Fibroblast of the aortic adventitia (primary cell): Measurements from ENCODE around the gene DLAT. TPM values are rescaled to one million over a fixed set of nuclear protein-coding genes. Genes with fewer than 3 reads are reported as not detected.

ENCODE experiments used
- DNase-seq: peaks from one replicate; pipeline ENCODE4 v3.0.0-alpha.2; 2010; ENCODE audit warnings: low read depth
- H3K4me3 ChIP-seq: 2 replicates; pipeline ENCODE4 v1.5.1; 2011; ENCODE audit warnings: low read depth, mild to moderate bottlenecking, control low read depth, low read length, moderate library complexity
- CTCF ChIP-seq: IDR thresholded peaks from 2 replicates; pipeline ENCODE4 v1.5.1; 2011; ENCODE audit warnings: mild to moderate bottlenecking, low read length, control low read depth, inconsistent platforms; ENCODE audit not compliant: insufficient read depth
- small RNA-seq: library from RNA; depleted of rRNA; stranded (forward); fragments of <200 nt; gene quantifications from one replicate; pipeline ENCODE3, GENCODE V24; 2012
- total RNA-seq: library from RNA; depleted of rRNA; stranded (reverse); fragments of >200 nt; gene quantifications from 2 replicates; pipeline ENCODE4 v1.2.3, GENCODE V29; 2012; ENCODE audit warnings: low replicate concordance

Gene DLAT
- total RNA-seq, 1 donor: 35.0 TPM

DNA sequence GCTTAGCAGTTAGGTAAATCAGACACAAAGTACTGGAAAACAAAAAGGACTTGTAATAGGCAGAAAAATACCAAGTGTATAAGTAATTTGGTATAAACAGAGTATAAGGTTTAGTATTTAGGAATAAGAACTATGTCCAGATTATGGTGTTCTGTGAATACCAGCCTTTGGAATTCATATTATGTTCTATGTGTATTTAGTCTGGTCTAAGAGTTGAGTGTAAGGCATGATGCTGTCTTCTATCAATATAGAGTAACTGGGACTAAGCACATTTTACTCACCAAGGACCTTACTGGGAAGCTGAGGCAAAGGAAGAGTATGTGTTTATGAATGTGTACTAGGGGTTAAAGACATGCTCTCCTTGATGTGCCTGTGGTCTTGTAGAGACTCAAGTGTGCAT is 71.0 kb downstream of the DLAT start:
- H3K4me3 ChIP-seq: no peak overlapping the region
- TF ChIP-seq CTCF: no peak
- no peak for DNase-seq

- DNase-seq: no peak
- no peak overlapping the region for H3K4me3 ChIP-seq
- TF ChIP-seq CTCF: no peak
Observed at GRCh38 chr11:112097734-112098528, 72.7 kb downstream of the DLAT start.

DNA sequence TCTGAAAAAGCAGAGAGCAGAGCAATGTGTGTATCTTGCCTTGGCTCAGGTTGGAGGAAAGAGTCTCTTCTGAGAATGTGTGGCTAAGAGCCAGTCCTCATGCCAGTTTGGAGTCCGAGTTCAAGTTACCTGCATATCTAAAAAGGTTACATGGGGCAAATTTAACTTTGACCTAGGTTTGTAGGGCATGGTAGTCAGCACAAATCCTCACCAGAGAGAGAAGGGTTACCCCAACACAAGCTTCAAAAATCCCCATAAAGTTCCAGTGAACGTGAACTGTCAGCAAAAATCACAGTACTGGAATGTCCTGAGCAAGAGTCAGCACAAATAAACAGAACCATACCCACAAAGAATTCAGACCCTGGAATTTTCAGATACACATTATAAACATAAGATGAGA is 75.3 kb downstream of the DLAT start:
- H3K4me3 ChIP-seq: no peak overlapping the region
- TF ChIP-seq CTCF: no peak
- DNase-seq: no peak

- no peak for TF ChIP-seq CTCF
- no peak overlapping the region for H3K4me3 ChIP-seq
- no peak for DNase-seq
Observed at GRCh38 chr11:112103446-112103845, 78.2 kb downstream of the DLAT start.

DNA sequence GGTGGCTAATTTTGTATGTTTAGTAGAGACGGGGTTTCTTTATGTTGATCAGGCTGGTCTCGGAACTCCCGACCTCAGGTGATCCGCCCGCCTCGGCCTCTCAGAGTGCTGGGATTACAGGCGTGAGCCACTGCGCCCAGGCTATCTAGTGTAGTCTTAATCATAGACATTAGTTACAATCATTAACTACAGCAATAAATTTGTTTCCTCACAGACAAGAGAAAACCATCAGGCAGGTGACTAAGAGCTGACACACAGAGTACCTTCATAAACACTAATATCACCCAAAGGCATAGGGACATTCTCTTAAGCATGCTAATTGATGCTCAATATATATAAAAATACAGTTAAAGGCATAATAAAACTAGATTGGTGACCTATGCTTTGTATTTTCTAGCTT is 80.9 kb downstream of the DLAT start:
- no peak for TF ChIP-seq CTCF
- DNase-seq: no peak
- H3K4me3 ChIP-seq: no peak overlapping the region

Small RNA genes lying within 50 kb of the gene (small RNA-seq; reads per million reads assigned to genes)
- gene AP000907.3: not detected
- not detected for gene RNU6-893P

Other genes starting within 250 kb of the DLAT start
- gene ALG9, start 153.8 kb upstream of the DLAT start, total RNA-seq: 15.2 and 41.7 TPM in 2 replicates
- gene FDXACB1, start 146.2 kb upstream of the DLAT start, total RNA-seq: 0.98 and 3.7 TPM in 2 replicates
- 11.3 and 14.9 TPM in 2 replicates for gene CFAP68, start 145.9 kb upstream of the DLAT start, total RNA-seq
- 60.2 and 73.3 TPM in 2 replicates for gene CRYAB, start 113.6 kb upstream of the DLAT start, total RNA-seq
- gene HSPB2, start 112.7 kb upstream of the DLAT start, total RNA-seq: 1.5 and 3.3 TPM in 2 replicates
- 0.63 TPM in 1 of 2 replicates, not detected in the other for gene C11orf52, start 106.5 kb upstream of the DLAT start, total RNA-seq
- 22.1 and 24.8 TPM in 2 replicates for gene DIXDC1, start 88.1 kb upstream of the DLAT start, total RNA-seq
- 5.1 and 5.5 TPM in 2 replicates for gene PIH1D2, start 48.6 kb downstream of the DLAT start, total RNA-seq
- 26.2 and 31.1 TPM in 2 replicates for gene NKAPD1, start 48.9 kb downstream of the DLAT start, total RNA-seq
- 27.5 and 41.5 TPM in 2 replicates for gene TIMM8B, start 61.3 kb downstream of the DLAT start, total RNA-seq
- 40.1 and 110 TPM in 2 replicates for gene SDHD, start 61.5 kb downstream of the DLAT start, total RNA-seq
- 0.81 and 1.4 TPM in 2 replicates for gene IL18, start 138.7 kb downstream of the DLAT start, total RNA-seq
- 0.36 TPM in 1 of 2 replicates, not detected in the other for gene TEX12, start 142.0 kb downstream of the DLAT start, total RNA-seq
- gene BCO2, start 150.1 kb downstream of the DLAT start, total RNA-seq: 1.5 and 4.0 TPM in 2 replicates
- 19.7 and 52.2 TPM in 2 replicates for gene PTS, start 201.0 kb downstream of the DLAT start, total RNA-seq
- gene PLET1, start 235.5 kb downstream of the DLAT start, total RNA-seq: not detected in 2 replicates